SK-N-SH (cell line): ENCODE measurements around the gene PRR18. TPM values are rescaled to one million over a fixed set of nuclear protein-coding genes. Genes with fewer than 3 reads are reported as not detected.

Experiments
- CTCF ChIA-PET: fragments of 300-600, 350-600 bp; formaldehyde crosslinking; extraction: SDS; loops from one replicate; lab custom pipeline; 2021; lab: Yijun Ruan, JAX
- POLR2A ChIA-PET: fragments of 350-600 bp; sonication (Branson Sonifier 250); formaldehyde crosslinking; extraction: SDS; loops from one replicate; lab custom pipeline; 2020; ENCODE audit warnings: antibody characterized with exemption, inconsistent platforms; lab: Yijun Ruan, JAX
- DNase-seq: peaks from one replicate; pipeline ENCODE4 v3.0.0; 2012
- H2AFZ ChIP-seq: fragments of 200-600 bp; sonication (generic); 2 replicates; pipeline ENCODE4 v1.8.1; 2016; ENCODE audit warnings: antibody characterized with exemption, mild to moderate bottlenecking, low read depth
- H3F3A ChIP-seq: fragments of 200-600 bp; sonication (generic); replicated peaks from 2 replicates; pipeline ENCODE3; 2016; ENCODE audit warnings: antibody characterized with exemption, mild to moderate bottlenecking; ENCODE audit not compliant: insufficient read depth
- H3K27ac ChIP-seq, 2 experiments: fragments of 200-500 bp in 1 of 2; fragments of 200-600 bp in 1 of 2; sonication (Bioruptor generic) in 1 of 2; sonication (generic), shearing (Covaris generic) in 1 of 2; 2 replicates each; pipeline versions ENCODE4 v1.5.1 to v1.6.1; 2014 to 2016; ENCODE audit warnings: low read depth in 2 of 2, inconsistent platforms in 1 of 2, low read length in 1 of 2, mild to moderate bottlenecking in 1 of 2, mixed read lengths in 1 of 2
- H3K27me3 ChIP-seq: fragments of 200-600 bp; sonication (generic), shearing (Covaris generic); 2 replicates; pipeline ENCODE4 v1.6.1; 2016; ENCODE audit warnings: mixed run types; ENCODE audit not compliant: insufficient read depth
- H3K36me3 ChIP-seq, 2 experiments: fragments of 200-500 bp in 1 of 2; fragments of 200-600 bp in 1 of 2; sonication (Bioruptor generic) in 1 of 2; sonication (generic) in 1 of 2; replicated peaks in 1 of 2; 2 replicates each; pipeline versions ENCODE3 to v1.5.1; 2014 to 2016; ENCODE audit warnings: low read length in 1 of 2, mild to moderate bottlenecking in 1 of 2; ENCODE audit not compliant: insufficient read depth in 2 of 2, control insufficient read depth in 1 of 2
- H3K4me1 ChIP-seq, 2 experiments: fragments of 200-500 bp in 1 of 2; fragments of 200-600 bp in 1 of 2; sonication (Bioruptor generic) in 1 of 2; sonication (generic), shearing (Covaris generic) in 1 of 2; 2 replicates each; pipeline versions ENCODE4 v1.5.1 to v1.6.1; 2014 to 2016; ENCODE audit warnings: low read depth in 1 of 2, low read length in 1 of 2, mixed run types in 1 of 2; ENCODE audit not compliant: insufficient read depth in 2 of 2, control insufficient read depth in 1 of 2
- H3K4me2 ChIP-seq: fragments of 200-600 bp; sonication (generic), shearing (Covaris generic); 2 replicates; pipeline ENCODE4 v1.6.1; 2017; ENCODE audit warnings: mixed run types
- H3K4me3 ChIP-seq, 2 experiments: fragments of 200-500 bp in 1 of 2; fragments of 200-600 bp in 1 of 2; sonication (Bioruptor generic) in 1 of 2; sonication (generic), shearing (Covaris generic) in 1 of 2; 2 replicates each; pipeline versions ENCODE4 v1.5.1 to v1.8.1; 2014 to 2016; ENCODE audit warnings: low read depth in 2 of 2, inconsistent platforms in 1 of 2, low read length in 1 of 2, mild to moderate bottlenecking in 1 of 2, mixed read lengths in 1 of 2, moderate library complexity in 1 of 2
- H3K79me2 ChIP-seq: fragments of 200-600 bp; sonication (generic); 2 replicates; pipeline ENCODE4 v1.8.1; 2017; ENCODE audit warnings: mild to moderate bottlenecking; ENCODE audit not compliant: insufficient read depth
- H3K9ac ChIP-seq: fragments of 200-600 bp; sonication (generic); 2 replicates; pipeline ENCODE4 v1.6.1; 2017; ENCODE audit warnings: mixed run types
- H3K9me2 ChIP-seq: fragments of 200-600 bp; sonication (generic); 2 replicates; pipeline ENCODE4 v1.6.1; 2017; ENCODE audit warnings: mixed run types
- H3K9me3 ChIP-seq: fragments of 200-600 bp; sonication (generic); 2 replicates; pipeline ENCODE4 v1.6.1; 2017; ENCODE audit warnings: mixed run types, mild to moderate bottlenecking, moderate library complexity
- H4K20me1 ChIP-seq: fragments of 200-600 bp; sonication (generic); 2 replicates; pipeline ENCODE4 v1.6.1; 2017; ENCODE audit warnings: mild to moderate bottlenecking, mixed run types; ENCODE audit not compliant: insufficient read depth
- CHD2 ChIP-seq: fragments of 150-350 bp; IDR thresholded peaks from 2 replicates; pipeline ENCODE4 v1.6.1; 2018; ENCODE audit warnings: low read length; ENCODE audit not compliant: partially characterized antibody
- MAX ChIP-seq: IDR thresholded peaks from 2 replicates; pipeline ENCODE4 v1.4.0; 2012; ENCODE audit warnings: low read depth
- MEF2A ChIP-seq: IDR thresholded peaks from 2 replicates; pipeline ENCODE4 v1.4.0; 2012; ENCODE audit warnings: low read depth, borderline replicate concordance
- NFIC ChIP-seq: IDR thresholded peaks from 2 replicates; pipeline ENCODE4 v1.4.0; 2012; ENCODE audit warnings: borderline replicate concordance
- PBX3 ChIP-seq: IDR thresholded peaks from 2 replicates; pipeline ENCODE4; 2012
- RFX5 ChIP-seq: IDR thresholded peaks from 2 replicates; pipeline ENCODE4 v1.6.1; 2012; ENCODE audit warnings: mild to moderate bottlenecking, improper control_type of control experiment, low read length
- TEAD4 ChIP-seq: IDR thresholded peaks from 2 replicates; pipeline ENCODE4 v1.4.0; 2012; ENCODE audit warnings: mild to moderate bottlenecking, borderline replicate concordance; ENCODE audit not compliant: insufficient read depth
- WGBS: methylation state at CpG from one replicate; pipeline ENCODE4 v1.1.6; 2017; ENCODE audit warnings: low lambda C conversion rate; 5-methylcytosine and 5-hydroxymethylcytosine counted together
- polyA plus RNA-seq, 3 experiments: library from polyadenylated mRNA; depleted of rRNA; stranded (reverse); fragments of >200 nt; gene quantifications; 2 replicates each; pipeline ENCODE4 v1.2.3, GENCODE V29; 2012

Gene PRR18
- polyA plus RNA-seq, 1 of the 3 experiments (the other 2 are of a cell fraction) = 0.02 TPM

GRCh38 chr6:166297606-166298005, 10.6 kb downstream of the PRR18 start:
- Histone ChIP-seq H4K20me1 (no peaks in the 10 kb centered on the region), H3K27me3 (peaks cover 28% of the 10 kb centered on the region), H3F3A (no peaks in the 10 kb centered on the region), H3K79me2 (no peaks in the 10 kb centered on the region), H3K27ac (no peak overlapping the region), H3K9ac (no peak overlapping the region), H3K36me3 (no peaks in the 10 kb centered on the region), H3K9me2 (no peaks in the 10 kb centered on the region), H3K9me3 (no peaks in the 10 kb centered on the region), H2AFZ (no peak overlapping the region), H3K4me2 (no peak overlapping the region), H3K4me1 (no peaks in the 10 kb centered on the region), H3K4me3 (no peak overlapping the region)
- POLR2A ChIA-PET = no interaction called here
- TF ChIP-seq NFIC (no peak), MAX (no peak), RFX5 (no peak), PBX3 (no peak), TEAD4 (no peak), MEF2A (no peak)
- WGBS = 58% methylated on average over 18 of the region's 23 CpGs
- CTCF ChIA-PET = interaction anchor here (1.1 kb wide), 1 partner anchor 103 kb away, joined by 3 read pairs; no protein-coding TSS in a partner anchor
- DNase-seq = no peak

GRCh38 chr6:166296035-166296883, 11.9 kb downstream of the PRR18 start:
- no peaks in the 10 kb centered on the region for H3K9me3 ChIP-seq
- H3K27me3 ChIP-seq = peaks cover 37% of the 10 kb centered on the region
- H4K20me1 ChIP-seq = no peaks in the 10 kb centered on the region
- 6% methylated on average over 10 of the region's 10 CpGs for WGBS
- H3K79me2 ChIP-seq = no peaks in the 10 kb centered on the region
- ChIA-PET CTCF (interaction anchor here (0.9 to 1.2 kb wide), 5 partner anchors 12 to 93 kb away, joined by 3 to 4 read pairs (median 3); no protein-coding TSS in a partner anchor), POLR2A (no interaction called here)
- H2AFZ ChIP-seq = no peak overlapping the region
- no peaks in the 10 kb centered on the region for H3F3A ChIP-seq
- TF ChIP-seq CHD2 = no peak
- no peak for DNase-seq
- no peak overlapping the region for H3K4me3 ChIP-seq
- no peak overlapping the region for H3K4me2 ChIP-seq
- H3K4me1 ChIP-seq = no peaks in the 10 kb centered on the region
- H3K27ac ChIP-seq = no peak overlapping the region
- H3K36me3 ChIP-seq = no peaks in the 10 kb centered on the region
- no peak overlapping the region for H3K9ac ChIP-seq
- H3K9me2 ChIP-seq = no peaks in the 10 kb centered on the region
